ENCODE results near the gene GPS1.

GPS1 gene

GRCh38 chr17:82020572-82021106, 31.1 kb upstream of the GPS1 start:
- no peak for TF ChIP-seq CTCF (conservative IDR thresholded peaks at IDR 0.05)

GRCh38 chr17:82021107-82021899, 30.4 kb upstream of the GPS1 start:
- peak; percentile 92 for TF ChIP-seq CTCF (conservative IDR thresholded peaks at IDR 0.05)
- H3K27ac ChIP-seq, result peak overlapping the region; percentile 91

More at GRCh38 chr17:82020572-82021106, 31.1 kb upstream of the GPS1 start:
- H3K27ac ChIP-seq, result peak overlapping the region; percentile 91

GRCh38 chr17:82021900-82022309, 29.8 kb upstream of the GPS1 start:
- H3K27ac ChIP-seq, result peak overlapping the region; percentile 91
- TF ChIP-seq CTCF (conservative IDR thresholded peaks at IDR 0.05), result no peak

GRCh38 chr17:82022310-82022980, 29.3 kb upstream of the GPS1 start, which contains the start of gene CENPX:
TSS of gene CENPX (minus strand) at chr17:82022878. CDS start at chr17:82022861, 17 bp downstream.
- H3K27ac ChIP-seq, result peak within 1 kb of the TSS; percentile 91
- no peak for TF ChIP-seq CTCF (conservative IDR thresholded peaks at IDR 0.05)

GRCh38 chr17:82022981-82023446, 28.7 kb upstream of the GPS1 start, which contains the start of gene LRRC45:
TSS of gene LRRC45 (plus strand) at chr17:82023305. CDS start at chr17:82023644, 339 bp downstream.
- TF ChIP-seq CTCF (conservative IDR thresholded peaks at IDR 0.05), result no peak
- H3K27ac ChIP-seq, result peak within 1 kb of the TSS; percentile 91

- peak overlapping the region; percentile 91 for H3K27ac ChIP-seq
These were observed 28.1 kb upstream of the GPS1 start for GRCh38 chr17:82023447-82024241.

More at GRCh38 chr17:82023447-82024241, 28.1 kb upstream of the GPS1 start:
- no peak for TF ChIP-seq CTCF (conservative IDR thresholded peaks at IDR 0.05)
